OCI-LY1 (cell line): ENCODE results near the gene SSTR1.
A peak's percentile ranks its signal among the peaks of the same experiment; 100 is the strongest.

Experiments used
- H2AFZ ChIP-seq: fragments of 200-600 bp; sonication (generic), shearing (Covaris generic); 2 replicates; pipeline ENCODE4 v1.6.0; 2014; ENCODE audit warnings: antibody characterized with exemption, mild to moderate bottlenecking, low read length
- H3F3A ChIP-seq: fragments of 200-600 bp; sonication (generic), shearing (Covaris generic); 2 replicates; pipeline ENCODE4 v1.6.0; 2014; ENCODE audit warnings: mild to moderate bottlenecking, antibody characterized with exemption, low read length, moderate library complexity; ENCODE audit not compliant: insufficient read depth
- H3K27ac ChIP-seq: fragments of 200-600 bp; sonication (generic); 2 replicates; pipeline ENCODE4 v1.5.1; 2014; ENCODE audit warnings: low read length, mixed run types, mild to moderate bottlenecking, low read depth; ENCODE audit not compliant: poor library complexity, severe bottlenecking
- H3K27me3 ChIP-seq: fragments of 200-600 bp; sonication (generic); 2 replicates; pipeline ENCODE4 v1.6.0; 2014; ENCODE audit warnings: antibody characterized with exemption, mild to moderate bottlenecking, low read length, moderate library complexity; ENCODE audit not compliant: insufficient read depth
- H3K36me3 ChIP-seq: fragments of 200-600 bp; sonication (generic); 2 replicates; pipeline ENCODE4 v1.6.1; 2014; ENCODE audit warnings: mild to moderate bottlenecking, antibody characterized with exemption, low read length, moderate library complexity, mixed read lengths; ENCODE audit not compliant: insufficient read depth
- H3K4me1 ChIP-seq: fragments of 200-600 bp; sonication (generic); 2 replicates; pipeline ENCODE4 v1.5.1; 2014; ENCODE audit warnings: mild to moderate bottlenecking, low read length, moderate library complexity; ENCODE audit not compliant: insufficient read depth, severe bottlenecking
- H3K4me2 ChIP-seq: fragments of 200-600 bp; sonication (generic), shearing (Covaris generic); 2 replicates; pipeline ENCODE4 v1.6.1; 2014; ENCODE audit warnings: low read length
- H3K4me3 ChIP-seq: fragments of 200-600 bp; sonication (generic); 2 replicates; pipeline ENCODE4 v1.5.1; 2014; ENCODE audit warnings: low read length, low read depth, mild to moderate bottlenecking, mixed read lengths; ENCODE audit not compliant: poor library complexity, severe bottlenecking
- H3K79me2 ChIP-seq: fragments of 200-600 bp; shearing (Covaris generic); 2 replicates; pipeline ENCODE4 v1.6.1; 2016; ENCODE audit warnings: mixed run types, low read length, mixed read lengths; ENCODE audit not compliant: insufficient read depth
- H3K9ac ChIP-seq: fragments of 200-600 bp; sonication (generic), shearing (Covaris generic); 2 replicates; pipeline ENCODE4 v1.6.1; 2014; ENCODE audit warnings: mild to moderate bottlenecking, low read length, mixed read lengths
- H3K9me2 ChIP-seq: fragments of 200-600 bp; sonication (generic), shearing (Covaris generic); 2 replicates; pipeline ENCODE4 v1.6.1; 2014; ENCODE audit warnings: low read depth, mild to moderate bottlenecking, low read length, mixed read lengths
- H3K9me3 ChIP-seq: fragments of 200-600 bp; shearing (Covaris generic); 2 replicates; pipeline ENCODE4 v1.6.1; 2014; ENCODE audit warnings: low read length, mixed read lengths
- H4K20me1 ChIP-seq: fragments of 200-600 bp; sonication (generic), shearing (Covaris generic); 2 replicates; pipeline ENCODE4 v1.6.0; 2016; ENCODE audit warnings: mild to moderate bottlenecking, low read length; ENCODE audit not compliant: insufficient read depth
- EZH2 ChIP-seq: fragments of 200-600 bp; sonication (generic), shearing (Covaris generic); IDR thresholded peaks from 2 replicates; pipeline ENCODE4 v1.8.0; 2017; ENCODE audit warnings: borderline replicate concordance, mixed run types, mild to moderate bottlenecking, antibody characterized with exemption, low read length, moderate library complexity, mixed read lengths
- TF ChIP-seq, protein P1 (sequence below): fragments of 200-600 bp; sonication (generic), shearing (Covaris generic); IDR thresholded peaks from 2 replicates; pipeline ENCODE4 v1.5.1; 2017; ENCODE audit warnings: mild to moderate bottlenecking, antibody characterized with exemption, low read length, moderate library complexity, mixed read lengths

SSTR1 gene

DNA sequence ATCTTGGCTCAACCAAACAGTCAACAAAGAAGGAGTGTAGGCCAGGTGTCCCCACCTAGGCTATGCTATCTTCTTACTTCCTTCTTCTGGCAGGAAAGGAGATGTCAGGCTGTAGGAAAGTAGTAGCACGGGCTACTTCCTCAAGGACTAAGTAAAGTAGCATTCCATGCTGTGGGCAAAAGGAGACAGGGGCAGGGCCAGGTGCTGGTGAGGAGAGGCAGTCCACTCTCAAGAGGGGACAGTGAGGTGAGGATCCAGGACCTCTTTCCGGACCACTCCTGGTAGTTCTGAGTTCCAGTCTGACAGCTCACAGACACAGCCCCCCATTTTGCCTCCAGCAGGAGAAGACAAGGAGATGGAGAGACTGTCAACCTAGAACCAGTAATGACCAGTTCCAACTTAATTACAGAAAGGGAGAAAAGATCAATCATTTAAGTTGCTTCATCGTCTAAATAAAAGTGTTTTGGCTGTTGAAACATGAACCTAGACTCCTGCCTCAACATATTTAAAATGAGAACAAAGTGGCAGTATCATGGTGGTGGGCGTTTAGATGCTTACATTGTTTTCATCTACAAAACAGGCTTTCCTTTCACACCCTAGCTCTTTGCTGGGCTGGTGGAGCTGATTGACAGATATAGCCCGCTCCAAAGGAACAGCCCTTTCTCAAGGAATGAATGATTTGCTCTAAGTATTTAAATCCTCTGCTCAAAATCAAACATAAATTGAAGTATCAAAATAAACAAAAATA lies 5.1 kb upstream of the SSTR1 start:
- no peaks in the 10 kb centered on the region for H3K36me3 ChIP-seq
- no peaks in the 10 kb centered on the region for H3F3A ChIP-seq
- H3K27me3 ChIP-seq: no peaks in the 10 kb centered on the region
- H3K9ac ChIP-seq: no peak overlapping the region
- H3K4me1 ChIP-seq: peaks cover 48% of the 10 kb centered on the region
- no peaks in the 10 kb centered on the region for H3K79me2 ChIP-seq
- H3K4me3 ChIP-seq: no peak overlapping the region
- TF ChIP-seq EZH2: no peak
- TF ChIP-seq, protein P1, sequence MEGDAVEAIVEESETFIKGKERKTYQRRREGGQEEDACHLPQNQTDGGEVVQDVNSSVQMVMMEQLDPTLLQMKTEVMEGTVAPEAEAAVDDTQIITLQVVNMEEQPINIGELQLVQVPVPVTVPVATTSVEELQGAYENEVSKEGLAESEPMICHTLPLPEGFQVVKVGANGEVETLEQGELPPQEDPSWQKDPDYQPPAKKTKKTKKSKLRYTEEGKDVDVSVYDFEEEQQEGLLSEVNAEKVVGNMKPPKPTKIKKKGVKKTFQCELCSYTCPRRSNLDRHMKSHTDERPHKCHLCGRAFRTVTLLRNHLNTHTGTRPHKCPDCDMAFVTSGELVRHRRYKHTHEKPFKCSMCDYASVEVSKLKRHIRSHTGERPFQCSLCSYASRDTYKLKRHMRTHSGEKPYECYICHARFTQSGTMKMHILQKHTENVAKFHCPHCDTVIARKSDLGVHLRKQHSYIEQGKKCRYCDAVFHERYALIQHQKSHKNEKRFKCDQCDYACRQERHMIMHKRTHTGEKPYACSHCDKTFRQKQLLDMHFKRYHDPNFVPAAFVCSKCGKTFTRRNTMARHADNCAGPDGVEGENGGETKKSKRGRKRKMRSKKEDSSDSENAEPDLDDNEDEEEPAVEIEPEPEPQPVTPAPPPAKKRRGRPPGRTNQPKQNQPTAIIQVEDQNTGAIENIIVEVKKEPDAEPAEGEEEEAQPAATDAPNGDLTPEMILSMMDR: no peak
- peaks cover 9% of the 10 kb centered on the region for H3K9me3 ChIP-seq
- no peak overlapping the region for H3K4me2 ChIP-seq
- H4K20me1 ChIP-seq: no peaks in the 10 kb centered on the region
- H3K9me2 ChIP-seq: no peaks in the 10 kb centered on the region
- no peak overlapping the region for H2AFZ ChIP-seq
- peak overlapping the region; percentile 9 for H3K27ac ChIP-seq

DNA sequence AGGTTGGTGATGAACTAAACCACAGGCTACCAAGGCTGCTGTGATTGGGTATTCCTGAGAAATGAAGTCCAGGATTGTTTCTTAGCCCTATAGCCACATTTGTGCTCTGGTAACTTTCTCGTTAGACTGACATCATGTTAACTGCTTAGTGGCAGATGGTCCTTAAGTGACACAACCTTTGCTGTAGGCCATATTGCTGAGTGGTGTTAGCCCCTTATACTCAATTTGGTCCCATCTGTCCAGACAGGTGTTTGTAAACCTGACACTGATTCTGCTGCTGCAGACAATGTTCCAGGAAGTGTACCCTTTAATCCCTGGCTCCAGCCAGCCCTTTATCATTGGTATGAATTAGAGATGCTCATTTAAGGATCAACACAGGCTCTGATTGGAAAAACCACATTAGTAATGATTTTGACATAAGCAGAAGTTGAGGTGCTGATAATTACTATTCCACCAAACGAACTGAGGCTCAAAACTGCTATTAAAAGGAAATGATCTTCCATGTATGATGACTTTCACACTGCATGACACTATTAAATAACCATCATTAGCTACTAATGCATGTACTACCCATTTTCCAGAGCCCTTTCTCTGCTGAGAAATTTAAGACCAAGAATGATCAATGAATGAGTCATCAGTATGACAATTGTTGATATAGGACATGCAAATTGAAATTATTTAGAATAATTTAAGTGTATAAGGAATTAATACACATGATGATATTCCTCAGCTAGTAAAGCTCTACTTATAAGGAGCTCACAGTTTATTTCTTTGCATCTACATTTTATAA lies 3.6 kb upstream of the SSTR1 start:
- H3F3A ChIP-seq: no peaks in the 10 kb centered on the region
- no peak overlapping the region for H3K4me2 ChIP-seq
- TF ChIP-seq, protein P1: no peak
- no peak for TF ChIP-seq EZH2
- H3K79me2 ChIP-seq: no peaks in the 10 kb centered on the region
- H3K27me3 ChIP-seq: no peaks in the 10 kb centered on the region
- H2AFZ ChIP-seq: no peak overlapping the region
- H3K9ac ChIP-seq: no peak overlapping the region
- H3K4me1 ChIP-seq: peaks cover 33% of the 10 kb centered on the region
- no peak overlapping the region for H3K27ac ChIP-seq
- no peaks in the 10 kb centered on the region for H3K9me2 ChIP-seq
- H3K36me3 ChIP-seq: no peaks in the 10 kb centered on the region; the same call in 1 of the 2 replicates
- peaks cover 15% of the 10 kb centered on the region for H3K9me3 ChIP-seq
- no peaks in the 10 kb centered on the region for H4K20me1 ChIP-seq
- no peak overlapping the region for H3K4me3 ChIP-seq

DNA sequence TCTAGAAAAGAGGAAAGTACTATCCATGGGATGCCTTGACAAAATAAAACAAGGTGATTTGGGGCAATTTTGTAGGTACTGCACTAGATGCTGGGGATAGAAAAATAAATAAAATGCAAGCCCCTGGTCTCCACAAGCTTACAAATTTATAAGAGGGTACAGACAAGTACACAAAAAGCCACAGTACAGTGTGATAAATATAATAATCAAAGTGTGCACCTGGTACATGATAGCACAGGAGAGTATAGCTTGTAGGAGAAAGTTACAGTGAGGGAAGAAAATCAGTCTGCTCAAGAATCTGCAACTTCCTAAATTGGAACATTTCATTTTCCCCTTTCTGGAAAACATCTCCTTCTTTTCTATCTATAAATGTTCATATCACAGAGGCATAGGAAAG lies 3.0 kb upstream of the SSTR1 start:
- Histone ChIP-seq H3K9me2 (no peaks in the 10 kb centered on the region), H3K4me2 (no peak overlapping the region), H3K4me1 (peaks cover 27% of the 10 kb centered on the region), H3K27me3 (no peaks in the 10 kb centered on the region), H3F3A (no peaks in the 10 kb centered on the region), H3K9me3 (peaks cover 17% of the 10 kb centered on the region), H3K9ac (no peak overlapping the region), H4K20me1 (no peaks in the 10 kb centered on the region), H3K4me3 (no peak overlapping the region), H2AFZ (no peak overlapping the region), H3K27ac (no peak overlapping the region), H3K79me2 (no peaks in the 10 kb centered on the region), H3K36me3 (no peaks in the 10 kb centered on the region; the same call in 1 of the 2 replicates)
- no peak for TF ChIP-seq EZH2
- TF ChIP-seq, protein P1: no peak
